Measurements from ENCODE around the gene CPXM1.

CPXM1 gene

DNA sequence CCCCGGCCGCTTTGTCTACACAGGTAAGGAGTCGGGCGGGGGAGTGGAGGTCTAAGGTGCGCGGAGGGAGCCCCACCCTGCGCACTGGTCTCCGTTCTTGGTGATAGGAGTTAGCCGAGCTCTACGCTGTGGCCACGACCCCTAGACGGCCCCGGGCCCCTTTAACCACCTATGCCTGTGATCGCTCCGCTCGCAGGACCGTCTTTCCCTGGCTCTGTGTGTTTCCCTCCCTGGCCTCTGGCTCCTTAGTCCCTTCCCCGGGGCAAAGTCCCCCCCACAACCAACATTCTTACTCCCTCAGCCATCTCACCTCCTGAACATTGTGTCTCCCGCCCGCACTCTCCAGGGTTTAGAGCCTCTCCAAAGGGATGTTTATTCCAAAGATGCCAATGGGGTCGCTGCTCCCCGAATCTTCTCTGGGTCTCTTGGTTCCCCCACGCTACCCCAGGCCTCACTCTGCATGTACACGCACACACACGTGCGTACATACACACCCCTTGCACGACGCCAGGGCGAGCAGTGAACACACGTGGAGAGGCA lies 50.4 kb downstream of the CPXM1 start:
- peak; percentile 27 for DNase-seq

DNA sequence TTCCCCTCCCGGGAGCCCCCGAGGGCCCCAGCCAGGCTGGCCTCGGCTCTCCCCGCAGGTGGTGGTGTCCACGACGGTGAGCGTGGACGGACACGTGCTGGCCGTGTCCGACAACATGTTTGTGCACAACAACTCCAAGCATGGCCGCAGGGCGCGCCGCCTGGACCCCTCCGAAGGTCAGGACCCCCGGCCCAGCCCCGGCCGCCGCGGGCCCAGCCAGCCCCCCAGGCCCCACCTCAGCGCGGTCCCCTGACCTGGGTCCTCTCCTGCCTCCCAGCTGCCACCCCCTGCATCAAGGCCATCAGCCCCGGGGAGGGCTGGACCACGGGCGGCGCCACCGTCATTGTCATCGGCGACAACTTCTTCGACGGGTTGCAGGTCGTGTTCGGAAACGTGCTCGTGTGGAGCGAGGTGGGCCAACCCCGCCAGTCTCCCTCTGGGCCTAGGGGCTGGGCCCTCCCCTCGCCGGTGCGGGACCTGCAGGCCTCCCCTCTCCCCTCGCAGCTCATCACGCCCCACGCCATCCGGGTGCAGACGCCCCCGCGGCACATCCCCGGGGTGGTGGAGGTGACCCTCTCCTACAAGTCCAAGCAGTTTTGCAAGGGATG lies 51.0 kb downstream of the CPXM1 start:
- DNase-seq, result peak; percentile 30

DNA sequence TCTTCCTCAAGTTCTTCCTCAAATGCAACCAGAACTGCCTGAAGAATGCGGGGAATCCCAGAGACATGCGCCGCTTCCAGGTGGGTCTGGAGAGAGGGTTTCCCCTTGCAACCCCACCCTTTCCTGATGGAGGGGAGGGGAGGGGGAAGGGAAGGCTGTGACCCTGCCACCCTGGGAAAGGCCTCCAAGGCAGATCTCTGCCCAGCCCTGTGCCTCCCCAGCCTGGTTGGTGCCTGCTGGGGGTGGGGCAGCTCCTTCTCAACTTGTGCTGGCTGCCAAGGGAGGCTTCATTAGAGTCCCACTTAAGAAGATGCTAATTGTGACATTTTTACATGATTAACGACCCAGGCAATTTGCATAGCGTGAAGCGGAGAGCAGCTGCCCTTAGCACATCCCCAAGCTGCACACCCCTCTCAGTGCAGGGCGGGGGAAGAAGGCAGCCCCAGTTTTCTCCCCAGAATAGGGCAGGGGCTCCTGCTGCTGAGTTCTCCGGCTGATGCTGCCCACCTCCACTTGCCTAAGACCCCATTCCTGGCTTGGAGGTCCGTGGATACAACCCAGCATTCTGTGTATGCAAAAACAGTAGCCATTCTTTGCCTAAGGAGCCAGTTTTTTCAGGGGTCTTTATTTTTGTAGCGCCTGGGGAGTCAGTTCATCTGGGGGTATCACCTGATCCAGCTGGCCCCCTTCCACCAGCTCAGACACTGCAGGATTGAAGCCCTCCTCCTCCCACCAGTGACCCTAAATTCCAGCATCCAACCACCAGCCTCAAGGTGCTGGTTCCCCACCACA lies 51.7 kb downstream of the CPXM1 start:
- no peak for DNase-seq

DNA sequence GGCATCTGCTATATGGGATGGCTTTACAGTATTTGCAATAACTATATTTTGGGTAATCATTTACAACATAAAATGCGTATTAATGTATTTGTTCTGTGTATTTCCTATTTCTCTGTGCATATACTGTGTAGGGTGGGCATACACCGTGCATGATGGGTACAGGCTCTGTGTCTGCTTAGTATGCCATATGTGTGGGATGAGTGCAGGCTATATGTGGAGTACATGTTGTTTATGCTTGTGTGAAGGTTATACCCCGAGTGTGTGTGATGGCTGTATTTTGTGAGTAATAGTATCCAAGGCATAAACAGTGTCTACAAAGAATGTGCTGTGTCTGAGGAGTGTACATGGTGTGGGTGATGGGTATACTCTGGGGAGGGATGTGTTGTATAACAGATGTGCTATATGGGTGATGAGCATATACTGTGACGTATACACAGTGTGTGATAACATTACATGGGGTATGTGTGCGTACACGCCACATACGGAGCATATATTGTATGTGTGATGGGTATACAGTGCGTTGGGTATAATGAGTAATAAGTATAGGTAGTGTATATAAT lies 52.7 kb downstream of the CPXM1 start:
- DNase-seq, result no peak

DNA sequence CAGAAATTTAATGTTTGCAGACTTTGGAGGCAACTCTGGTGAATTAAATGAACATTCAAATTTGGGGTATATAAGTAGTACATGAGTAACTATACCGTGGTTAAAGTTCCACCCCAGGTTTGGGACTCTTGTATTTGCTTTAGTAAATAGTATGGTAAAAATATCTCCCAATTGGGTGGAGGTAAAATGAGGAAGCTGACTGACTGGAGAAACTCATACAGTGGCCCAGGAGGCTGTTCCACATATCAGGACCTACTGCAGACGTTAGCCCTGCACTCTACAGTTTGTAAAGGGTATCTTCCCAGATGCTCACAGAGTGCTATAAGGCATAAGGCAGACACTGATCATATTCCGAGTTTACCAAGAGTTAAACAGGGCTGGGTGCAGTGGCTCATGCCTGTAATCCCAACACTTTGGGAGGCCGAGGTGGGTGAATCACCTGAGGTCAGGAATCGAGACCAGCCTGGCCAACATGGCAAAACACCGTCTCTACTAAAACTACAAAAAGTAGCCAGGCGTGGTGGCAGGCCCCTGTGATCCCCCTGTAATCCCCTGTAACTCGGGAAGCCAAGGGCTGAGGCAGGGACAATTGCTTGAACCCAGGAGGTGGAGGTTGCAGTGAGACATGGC lies 53.7 kb downstream of the CPXM1 start:
- DNase-seq, result no peak

DNA sequence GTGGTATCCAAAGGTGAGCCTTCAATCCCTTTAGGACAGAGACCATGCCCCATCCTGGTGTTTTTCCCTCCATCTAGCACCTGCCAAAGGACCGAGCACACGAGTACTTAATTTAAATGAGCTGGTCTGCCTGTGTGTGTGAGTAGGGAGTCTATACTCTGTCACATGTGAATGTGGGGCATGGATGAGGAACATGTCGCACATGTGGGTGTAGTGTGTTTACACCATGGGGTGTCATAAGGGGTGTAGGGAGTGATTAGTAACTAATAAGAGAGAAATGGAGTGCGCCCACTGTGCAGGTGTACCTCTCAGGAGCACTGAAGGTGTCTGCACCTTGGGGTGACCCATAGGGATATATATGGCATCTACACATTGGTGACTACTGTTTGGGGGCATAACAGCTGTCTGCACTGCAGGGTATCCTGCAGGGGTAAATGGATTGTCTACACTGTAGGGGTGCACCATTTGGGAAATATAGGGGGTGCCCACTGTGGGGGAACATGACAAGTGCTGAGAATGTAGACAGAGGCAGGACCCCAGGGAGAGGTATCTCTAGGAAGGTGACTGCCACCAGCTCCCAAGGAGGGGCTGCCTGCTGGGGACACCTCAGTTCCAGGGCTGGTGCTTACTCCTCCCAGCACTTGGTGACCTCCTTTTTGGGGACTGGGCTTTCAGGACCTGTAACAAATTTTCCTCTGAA lies 54.3 kb downstream of the CPXM1 start:
- DNase-seq, result no peak

DNA sequence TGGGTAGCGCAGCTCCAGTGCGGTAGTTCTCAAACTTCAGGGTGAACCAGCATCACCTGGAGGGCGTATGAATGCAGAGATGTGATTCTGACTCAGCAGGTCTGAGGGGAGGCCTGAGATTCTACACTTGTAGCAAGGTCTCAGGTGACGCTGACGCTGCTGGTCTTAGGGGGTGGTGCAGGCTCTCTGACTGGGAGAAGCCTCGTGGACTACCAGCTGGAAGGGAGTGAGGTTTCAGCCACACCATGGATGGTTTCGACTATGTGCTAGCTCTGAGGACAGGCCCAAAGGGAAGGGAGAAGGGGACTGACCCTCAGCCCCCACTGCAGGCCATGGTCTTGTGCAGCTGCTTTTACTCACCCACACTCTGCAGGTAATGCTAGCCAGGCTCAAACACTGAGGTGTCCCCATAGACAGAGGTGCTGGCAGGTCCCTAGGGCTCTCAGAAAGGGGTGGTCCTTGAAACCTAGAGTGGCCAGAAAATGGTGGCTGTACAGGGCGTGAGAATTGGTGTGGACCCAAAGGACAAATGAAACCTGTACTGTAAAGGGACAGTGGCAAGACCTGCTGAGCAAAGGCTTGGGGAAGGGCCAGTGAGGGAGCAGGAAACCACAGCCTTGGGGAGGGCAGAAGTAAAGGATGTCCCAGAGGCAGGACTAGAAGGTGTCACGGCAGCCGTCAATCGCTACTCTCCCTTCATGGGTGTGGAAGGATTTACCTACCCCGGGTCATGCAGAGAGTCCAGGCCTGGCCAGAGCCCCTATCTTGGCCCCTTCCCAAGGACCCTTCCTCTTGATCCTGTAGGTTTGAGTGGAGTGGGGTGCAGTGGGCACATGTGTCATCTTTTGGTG lies 55.1 kb downstream of the CPXM1 start:
- no peak for DNase-seq

Measured in right kidney (tissue), 1 donor.